GM12873 (cell line): Measurements from ENCODE around the gene ENTPD6.

Source experiments
- CTCF ChIP-seq: IDR thresholded peaks from 2 replicates; pipeline ENCODE4 v1.5.1; 2012; ENCODE audit warnings: low read depth, mild to moderate bottlenecking, moderate library complexity, low read length, control low read depth; ENCODE audit not compliant: insufficient read depth; ENCODE audit errors: missing control alignments

ENTPD6 gene

GRCh38 chr20:25223765-25224720 lies 28.5 kb downstream of the ENTPD6 start:
- TF ChIP-seq CTCF = no peak

DNA sequence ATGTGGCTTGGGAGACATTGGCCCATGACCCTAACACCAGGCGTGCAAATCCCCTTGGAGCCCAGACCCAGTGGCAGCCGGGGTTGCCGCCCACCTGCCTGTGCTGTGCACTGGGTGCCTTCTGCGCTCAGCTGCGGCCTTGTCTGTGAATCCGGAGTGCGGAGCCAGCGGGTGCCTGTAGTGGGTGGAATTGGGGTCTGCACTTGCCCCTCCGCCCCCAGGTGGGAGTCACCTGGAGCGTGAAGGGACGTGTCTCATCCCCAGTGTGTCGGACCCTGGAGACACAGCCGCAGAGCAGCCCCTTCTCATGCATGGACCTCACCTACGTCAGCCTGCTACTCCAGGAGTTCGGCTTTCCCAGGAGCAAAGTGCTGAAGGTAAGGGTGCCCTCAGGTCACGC lies 29.4 kb downstream of the ENTPD6 start:
- no peak for TF ChIP-seq CTCF

GRCh38 chr20:25225642-25226432 lies 30.3 kb downstream of the ENTPD6 start:
- no peak for TF ChIP-seq CTCF

GRCh38 chr20:25226433-25227316 lies 31.2 kb downstream of the ENTPD6 start:
- TF ChIP-seq CTCF = no peak

DNA sequence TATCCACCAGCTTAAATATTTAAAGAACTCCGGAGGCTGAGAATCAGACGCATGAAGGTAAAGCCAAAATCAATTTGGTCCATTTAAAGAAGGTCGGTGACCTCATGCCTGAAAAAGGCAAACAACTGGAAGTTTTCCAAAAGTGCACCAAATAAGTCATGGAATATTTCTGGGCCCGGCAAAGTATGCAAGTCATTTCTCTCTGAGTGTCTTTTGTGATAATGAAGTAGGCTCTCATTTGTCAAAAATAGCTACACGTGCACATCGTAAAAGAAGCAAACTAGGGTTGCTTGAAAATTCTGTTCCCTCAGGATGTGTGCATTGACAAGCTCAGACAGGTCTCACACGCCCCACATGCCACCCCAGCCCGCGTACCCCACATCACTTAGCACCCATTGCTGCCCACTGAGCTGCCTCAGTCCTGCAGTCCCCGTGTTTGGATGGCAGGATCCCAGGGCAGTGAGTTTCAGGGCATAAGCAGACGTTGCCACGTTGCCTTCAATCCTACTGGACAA lies 31.9 kb downstream of the ENTPD6 start:
- TF ChIP-seq CTCF = no peak

- TF ChIP-seq CTCF = no peak
These were observed 34.1 kb downstream of the ENTPD6 start for GRCh38 chr20:25229486-25230165.
